GM19240 (cell line): ENCODE data around the gene CALML4.
"Not testable (repeated sequence)": the region's sequence is repeated elsewhere in the genome, so short reads cannot be mapped to it uniquely, and the experiment has no call there.

Source experiments
- DNase-seq: peaks from one replicate; pipeline ENCODE4 v3.0.0; 2011; ENCODE audit warnings: low spot score; ENCODE audit not compliant: insufficient read length

The CALML4 gene, protein sequence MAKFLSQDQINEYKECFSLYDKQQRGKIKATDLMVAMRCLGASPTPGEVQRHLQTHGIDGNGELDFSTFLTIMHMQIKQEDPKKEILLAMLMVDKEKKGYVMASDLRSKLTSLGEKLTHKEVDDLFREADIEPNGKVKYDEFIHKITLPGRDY

GRCh38 chr15:68204776-68205557 lies at the start of gene CALML4:
CALML4 (minus strand) TSS chr15:68205332; CDS start chr15:68205247, 85 bp downstream.
- no peak for DNase-seq

DNA sequence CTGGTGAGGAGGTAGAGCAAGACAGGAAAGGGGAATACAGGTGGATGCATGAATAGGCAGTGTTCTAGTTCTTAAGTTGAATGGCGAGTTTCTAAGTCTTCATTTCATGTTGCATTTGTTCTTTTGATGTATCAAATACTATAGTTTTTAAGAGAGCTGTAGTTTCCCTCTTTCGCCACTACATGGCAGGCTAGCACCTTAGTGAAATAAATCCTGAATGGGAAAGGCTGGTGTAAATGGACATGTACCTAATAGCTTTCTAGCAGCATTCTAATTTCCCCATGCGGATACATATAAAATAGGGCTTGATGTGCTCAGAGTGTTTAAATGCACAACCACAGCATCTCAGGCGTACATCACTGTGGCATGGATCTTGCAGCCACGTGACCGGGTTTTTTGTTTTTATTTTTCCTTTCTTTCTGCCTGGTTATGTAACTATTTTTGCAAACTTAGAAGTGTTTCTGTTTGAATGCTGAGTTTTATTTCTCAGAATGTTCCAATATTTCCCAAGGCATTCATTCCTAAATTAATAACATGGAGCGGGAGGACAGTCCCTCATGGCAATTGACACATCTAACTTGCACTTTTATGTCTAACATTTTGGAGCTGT lies 47.9 kb upstream of the CALML4 start:
- DNase-seq, result no peak

DNA sequence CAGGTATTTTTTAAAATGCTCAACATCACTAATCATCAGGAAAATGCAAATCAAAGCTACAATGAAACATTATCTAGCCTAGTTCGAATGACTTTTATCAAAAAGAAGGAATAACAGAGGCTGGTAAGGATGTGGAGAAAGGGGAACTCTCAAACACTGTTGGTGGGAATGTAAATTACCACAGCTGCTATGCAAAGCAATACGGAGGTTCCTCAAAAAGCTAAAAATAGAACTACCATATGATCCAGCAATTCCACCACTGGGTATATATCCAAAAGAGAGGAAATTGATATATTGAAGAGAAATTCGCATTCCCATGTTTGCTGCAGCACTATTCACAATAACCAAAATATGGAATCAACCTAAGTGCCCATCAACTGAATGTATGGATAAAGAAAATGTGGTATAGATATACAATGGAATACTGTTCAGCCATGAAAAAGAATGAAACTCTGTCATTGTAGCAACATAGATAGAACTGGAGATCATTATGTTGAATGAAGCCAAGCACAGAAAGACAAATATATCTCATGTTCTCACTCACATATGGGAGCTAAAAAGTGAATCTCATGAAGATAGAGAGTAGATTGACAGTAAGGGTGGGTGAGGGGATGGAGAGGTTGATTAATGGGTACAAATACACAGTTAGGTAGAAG lies 44.1 kb upstream of the CALML4 start:
- DNase-seq, result no peak

DNA sequence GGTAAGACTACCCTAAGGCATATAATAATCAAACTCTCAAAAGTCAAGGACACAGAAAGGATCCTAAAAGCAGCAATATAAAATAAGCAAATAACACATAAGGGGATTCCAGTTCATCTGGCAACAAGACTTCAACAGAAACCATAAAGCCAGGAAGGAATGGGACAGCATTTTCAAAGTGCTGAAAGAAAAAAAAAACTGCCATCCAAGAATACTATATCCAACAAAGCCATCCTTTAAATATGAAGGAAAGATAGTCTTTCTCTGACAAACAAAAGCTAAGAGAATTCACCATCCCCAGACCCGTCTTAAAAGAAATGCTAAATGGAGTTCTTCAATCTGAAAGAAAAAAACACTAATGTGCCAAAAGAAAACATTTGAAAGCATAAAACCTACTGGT lies 39.1 kb upstream of the CALML4 start:
- no peak for DNase-seq

DNA sequence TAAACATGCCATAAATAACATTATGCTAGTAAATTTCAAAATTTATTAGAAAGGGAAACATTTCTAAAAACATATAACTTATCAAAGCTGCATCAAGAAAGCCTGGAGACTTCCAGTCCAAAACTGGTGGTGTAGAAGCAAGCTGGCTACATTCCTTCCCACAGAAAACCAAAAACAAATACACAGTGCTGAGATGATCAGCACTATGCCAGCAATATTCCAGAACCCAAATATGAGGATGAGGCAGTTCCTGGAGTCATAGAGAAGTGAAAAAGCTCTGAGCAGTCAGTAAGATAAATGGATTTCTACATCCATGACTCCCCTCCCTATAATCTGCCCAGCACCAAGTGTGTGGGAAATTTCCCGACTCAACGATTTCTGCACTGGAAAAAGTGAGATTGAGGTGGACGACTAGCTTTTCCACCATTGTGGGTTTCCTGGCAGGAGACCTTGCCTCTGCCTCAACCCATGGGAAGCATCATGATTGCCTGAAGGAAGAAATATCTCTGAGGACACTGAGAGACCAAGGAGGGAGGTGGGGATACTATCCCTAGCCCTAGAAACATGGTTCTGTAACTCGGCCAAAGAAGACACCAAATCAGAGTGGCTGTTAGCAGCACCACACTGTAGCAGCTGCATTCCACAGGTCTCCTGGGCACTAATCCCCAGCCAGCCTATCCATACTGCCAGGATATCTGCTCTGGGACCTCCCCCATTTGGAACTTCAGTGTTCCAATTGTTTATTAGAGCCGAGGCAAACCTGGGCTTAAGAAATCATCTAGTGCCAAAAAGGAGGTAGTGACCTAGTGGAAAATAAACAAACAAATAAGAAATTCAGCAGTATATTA lies 36.2 kb upstream of the CALML4 start:
- no peak for DNase-seq

- DNase-seq, result no peak
These were observed 33.9 kb upstream of the CALML4 start for GRCh38 chr15:68239025-68239424.

DNA sequence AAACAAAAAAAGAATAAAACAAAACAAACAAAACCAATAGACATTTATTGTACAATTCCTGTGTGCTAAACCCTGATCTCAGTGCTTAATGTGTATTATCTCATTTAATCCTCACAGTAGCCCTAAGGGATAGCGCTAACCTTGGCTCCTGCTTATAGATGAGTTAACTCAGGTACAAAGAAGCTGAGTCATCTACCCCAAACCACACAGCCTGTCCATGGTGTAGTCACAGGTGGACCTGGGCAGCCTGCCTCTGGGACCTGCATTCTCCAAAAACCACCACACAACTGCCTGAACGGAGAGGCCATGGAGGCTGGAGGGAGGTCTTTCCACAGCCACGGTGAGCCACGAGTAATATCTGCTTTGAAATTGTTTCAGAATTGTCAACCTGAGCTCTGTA lies 29.9 kb upstream of the CALML4 start:
- DNase-seq, result no peak

DNA sequence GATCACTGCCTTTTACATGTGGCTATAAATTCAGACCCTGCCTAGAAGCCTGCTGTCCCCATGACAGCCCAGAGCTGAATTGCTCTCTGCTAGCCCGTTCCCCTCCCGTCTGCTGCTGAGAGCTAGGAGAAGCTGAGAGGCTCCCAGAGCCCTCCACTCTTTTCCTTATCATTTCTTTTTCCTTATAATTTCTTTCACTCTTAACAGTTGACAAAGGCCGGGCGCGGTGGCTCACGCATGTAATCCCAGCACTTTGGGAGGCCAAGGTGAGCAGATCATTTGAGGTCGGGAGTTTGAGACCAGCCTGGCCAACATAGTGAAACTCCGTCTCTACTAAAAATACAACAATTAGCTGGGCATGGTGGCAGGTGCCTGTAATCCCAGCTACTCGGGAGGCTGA lies 29.4 kb upstream of the CALML4 start:
- not testable (repeated sequence) for DNase-seq

DNA sequence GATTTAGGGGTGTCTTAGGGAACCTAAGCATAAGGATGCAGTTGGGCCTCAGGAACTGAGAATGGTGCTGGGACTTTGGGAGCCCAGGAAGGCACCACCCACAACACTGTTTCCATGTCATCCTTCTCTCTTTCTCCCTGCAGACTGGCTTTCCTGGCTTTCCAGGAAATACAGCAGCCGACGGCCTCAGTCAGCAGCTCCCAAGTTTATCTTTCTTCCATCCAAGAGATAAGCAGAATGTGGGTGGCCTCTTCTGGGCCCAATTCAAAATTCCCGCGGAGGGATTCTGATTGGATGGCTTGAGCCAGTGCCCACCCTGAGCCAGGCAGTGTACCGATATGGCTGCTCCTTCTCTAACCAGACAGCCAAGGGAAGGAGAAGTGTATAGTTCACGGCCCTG lies 28.9 kb upstream of the CALML4 start:
- no peak for DNase-seq

- no peak for DNase-seq
These were observed 27.8 kb upstream of the CALML4 start for GRCh38 chr15:68232937-68233336.

GRCh38 chr15:68232449-68232848 lies 27.3 kb upstream of the CALML4 start:
- no peak for DNase-seq

GRCh38 chr15:68231102-68231818 lies 26.1 kb upstream of the CALML4 start:
- no peak for DNase-seq

GRCh38 chr15:68230157-68231100 lies 25.3 kb upstream of the CALML4 start:
- DNase-seq, result no peak

- peak; percentile 78 for DNase-seq
These were observed 24.4 kb upstream of the CALML4 start, which contains the start of gene CLN6 for GRCh38 chr15:68229386-68230156. CLN6 (minus strand) TSS chr15:68229728; CDS start chr15:68229584, 144 bp downstream.

DNA sequence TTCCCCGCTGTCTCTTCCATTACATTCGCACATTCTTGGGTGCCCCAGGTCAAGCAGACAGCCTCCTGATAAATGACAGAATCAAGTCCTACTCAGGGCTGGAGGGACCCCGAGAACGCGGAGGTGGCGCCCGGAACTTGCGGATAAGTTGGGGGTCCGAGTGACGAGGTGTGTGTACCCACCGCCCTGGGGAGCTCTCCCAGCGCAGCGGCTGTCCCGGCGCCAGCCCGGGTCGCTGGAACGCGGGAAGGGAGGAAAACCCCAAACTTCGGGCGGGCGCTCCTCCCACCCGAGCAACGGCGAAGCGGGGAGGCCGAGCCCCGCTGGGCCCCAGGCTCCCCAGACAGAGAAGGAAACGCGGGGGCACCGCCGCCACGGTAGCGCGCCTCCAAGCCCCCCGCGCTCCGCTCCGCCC lies 23.8 kb upstream of the CALML4 start:
- no peak for DNase-seq

DNA sequence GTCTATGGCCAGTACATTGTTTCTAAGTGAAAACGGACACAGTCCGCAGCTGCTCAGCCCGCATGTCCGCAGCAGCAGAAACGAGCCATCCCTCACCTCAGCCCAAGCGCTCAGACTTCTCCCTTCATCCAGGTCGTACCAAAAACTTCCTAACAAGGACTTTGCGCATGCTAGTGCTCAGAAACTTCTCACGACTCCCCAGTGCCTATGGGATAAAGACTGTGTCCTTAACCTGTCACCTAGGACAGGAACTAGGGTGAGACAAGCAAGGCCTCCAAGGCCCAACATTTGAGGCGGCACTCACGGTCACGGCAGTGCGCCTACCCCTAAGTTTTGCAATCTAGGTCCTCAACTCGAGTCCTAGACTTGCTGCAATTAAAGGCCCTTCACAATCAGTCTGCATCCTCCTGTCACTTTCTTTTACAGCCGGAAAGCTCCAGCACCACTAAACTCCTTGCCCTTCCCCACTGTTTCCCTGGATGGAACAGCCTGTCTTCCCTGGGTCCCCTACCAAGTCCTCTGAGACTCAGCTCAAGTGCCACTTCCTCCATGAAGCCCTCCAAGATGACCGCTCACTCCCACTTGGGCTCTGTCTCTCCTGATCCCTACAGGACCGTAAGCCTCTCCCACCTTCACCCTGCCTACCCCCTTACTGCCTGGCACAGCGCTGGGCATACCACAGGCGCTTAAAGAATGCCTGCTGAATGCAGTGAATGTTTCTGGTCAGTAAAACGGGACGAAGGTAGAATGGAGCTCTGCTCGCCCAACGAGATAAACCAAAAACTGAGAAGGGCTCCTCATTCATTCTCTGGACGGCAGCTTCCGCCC lies 23.2 kb upstream of the CALML4 start:
- DNase-seq, result no peak

- no peak for DNase-seq
These were observed 22.6 kb upstream of the CALML4 start for GRCh38 chr15:68227643-68228142.
